NCI-H1105 (cell line): ENCODE results near the gene MAN2A2.

ENCODE experiments used
- DNase-seq: peaks from one replicate; lab custom pipeline; 2025; lab: John Stamatoyannopoulos, UW

Gene MAN2A2

GRCh38 chr15:90946941-90947576 lies 44.0 kb downstream of the MAN2A2 start:
- DNase-seq = no peak

DNA sequence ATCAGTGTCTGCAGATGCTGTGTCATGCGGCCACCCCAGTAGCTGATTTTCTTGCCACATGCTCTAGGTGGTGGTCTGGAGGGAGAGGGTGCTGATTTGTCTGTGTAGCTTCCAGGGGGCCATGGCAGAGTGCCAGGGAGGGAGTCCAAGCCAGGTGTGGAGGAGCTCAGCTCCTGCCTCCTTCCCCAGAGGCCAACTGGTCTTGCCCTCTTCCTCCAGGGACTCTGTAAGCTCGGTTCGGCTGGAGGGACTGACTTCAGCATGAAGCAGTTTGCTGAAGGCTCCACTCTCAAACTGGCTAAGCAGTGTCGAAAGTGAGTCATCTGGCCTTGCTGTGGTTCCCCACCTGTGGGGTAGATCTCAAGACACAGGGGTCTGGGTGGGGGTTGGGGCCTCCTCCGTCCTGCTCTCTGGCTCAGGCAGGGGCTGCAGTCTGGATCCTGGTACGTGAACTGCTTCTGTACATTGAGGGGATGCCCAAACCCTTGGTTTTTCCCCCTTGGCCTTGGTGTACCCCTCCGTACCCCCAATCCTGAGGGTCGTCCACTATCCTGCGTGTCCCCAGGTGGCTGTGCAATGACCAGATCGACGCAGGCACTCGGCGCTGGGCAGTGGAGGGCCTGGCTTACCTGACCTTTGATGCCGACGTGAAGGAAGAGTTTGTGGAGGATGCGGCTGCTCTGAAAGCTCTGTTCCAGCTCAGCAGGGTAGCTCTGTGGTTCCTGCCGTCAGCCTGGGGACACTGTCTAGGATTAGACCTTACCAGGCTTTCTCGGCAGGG lies 44.7 kb downstream of the MAN2A2 start:
- DNase-seq = no peak

- no peak for DNase-seq
Observed at GRCh38 chr15:90948506-90948905, 45.4 kb downstream of the MAN2A2 start.

- DNase-seq = no peak
Observed at GRCh38 chr15:90949979-90950675, 47.0 kb downstream of the MAN2A2 start.

DNA sequence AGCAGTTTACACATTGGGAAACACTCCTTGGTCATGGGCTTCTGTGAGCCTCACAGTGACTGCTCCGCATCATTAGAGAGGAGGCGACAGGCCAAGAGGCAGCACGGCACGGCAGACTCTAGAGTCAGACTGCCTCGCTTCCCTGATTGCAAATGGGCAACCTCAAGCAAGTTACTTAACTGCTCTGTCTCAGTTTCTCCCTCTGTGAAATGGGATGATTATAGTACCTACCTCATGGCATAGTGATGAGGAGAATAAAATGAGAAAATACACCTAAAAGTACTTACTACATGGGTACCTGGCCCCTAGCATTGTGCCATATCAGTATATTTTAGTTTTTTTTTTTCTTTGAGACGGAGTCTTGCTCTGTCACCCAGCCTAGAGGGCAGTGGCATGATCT lies 47.6 kb downstream of the MAN2A2 start:
- no peak for DNase-seq

GRCh38 chr15:90952901-90953677 lies 50.0 kb downstream of the MAN2A2 start:
- DNase-seq = no peak

GRCh38 chr15:90953947-90954711 lies 51.0 kb downstream of the MAN2A2 start:
- no peak for DNase-seq

GRCh38 chr15:90954712-90955623 lies 51.9 kb downstream of the MAN2A2 start, which contains the start of gene RCCD1:
RCCD1 (plus strand) TSS chr15:90954884; CDS start chr15:90956735, 1,851 bp downstream.
- DNase-seq = peak; percentile 86

DNA sequence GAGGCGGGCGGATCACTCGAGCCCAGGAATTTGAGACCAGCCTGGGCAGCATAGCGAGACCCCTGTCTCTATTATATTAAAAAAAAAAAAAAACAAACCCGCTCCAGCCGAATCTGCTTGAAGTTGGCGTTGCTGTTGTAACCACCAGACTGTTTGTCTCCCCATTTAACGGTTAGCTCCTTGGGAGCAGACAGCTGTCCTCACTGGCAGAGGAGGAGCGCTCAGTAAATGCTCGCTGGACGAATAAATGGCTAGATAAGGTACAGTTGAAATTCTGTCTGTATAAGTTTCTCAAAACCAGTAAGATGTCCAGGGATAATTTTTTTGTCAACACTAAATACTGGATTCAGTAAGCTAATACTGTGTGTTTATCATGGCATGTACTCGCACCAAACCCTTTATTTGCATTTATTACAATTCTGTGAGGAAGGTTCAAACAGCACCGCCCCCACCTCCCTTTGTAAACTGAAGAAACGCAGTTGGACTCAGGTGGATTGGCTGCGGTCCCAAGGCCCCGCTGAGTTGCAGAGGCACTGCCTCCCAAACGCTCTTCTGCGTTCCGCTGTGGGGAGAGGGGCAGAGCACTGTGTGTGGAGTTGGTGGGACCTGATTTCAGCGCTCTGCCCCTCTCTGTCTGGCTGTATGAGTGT lies 52.6 kb downstream of the MAN2A2 start:
- no peak for DNase-seq

GRCh38 chr15:90956274-90957030 lies 53.4 kb downstream of the MAN2A2 start:
- peak; percentile 43 for DNase-seq

- DNase-seq = no peak
Observed at GRCh38 chr15:90957031-90957790, 54.1 kb downstream of the MAN2A2 start.

- DNase-seq = no peak
Observed at GRCh38 chr15:90957791-90958190, 54.7 kb downstream of the MAN2A2 start.

DNA sequence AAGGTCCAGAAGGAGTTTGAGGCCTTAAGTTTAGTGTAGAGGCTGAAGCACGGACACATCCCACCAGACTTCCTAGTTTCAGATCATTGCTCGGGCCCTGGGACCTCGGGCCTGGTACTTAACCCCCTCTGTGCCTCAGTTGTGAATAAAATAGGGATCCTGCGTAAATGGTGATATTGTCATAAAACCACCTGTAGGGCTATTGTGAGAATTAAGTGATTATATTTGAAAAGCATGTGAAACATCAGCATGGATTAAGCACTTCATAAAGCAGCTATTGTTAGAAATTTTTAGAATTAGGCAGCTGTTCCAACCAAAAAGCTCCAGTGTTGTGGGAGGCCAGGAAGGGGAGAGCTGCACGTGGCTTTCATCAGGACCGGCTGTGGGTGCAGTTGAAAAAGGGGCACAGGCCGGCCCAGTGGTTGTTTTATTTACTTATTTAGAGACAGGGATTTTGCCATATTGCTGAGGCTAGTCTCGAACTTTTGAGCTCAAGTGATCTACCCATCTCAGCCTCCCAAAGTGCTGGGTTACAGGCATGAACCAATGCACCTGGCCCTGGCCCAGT lies 56.0 kb downstream of the MAN2A2 start:
- DNase-seq = no peak

DNA sequence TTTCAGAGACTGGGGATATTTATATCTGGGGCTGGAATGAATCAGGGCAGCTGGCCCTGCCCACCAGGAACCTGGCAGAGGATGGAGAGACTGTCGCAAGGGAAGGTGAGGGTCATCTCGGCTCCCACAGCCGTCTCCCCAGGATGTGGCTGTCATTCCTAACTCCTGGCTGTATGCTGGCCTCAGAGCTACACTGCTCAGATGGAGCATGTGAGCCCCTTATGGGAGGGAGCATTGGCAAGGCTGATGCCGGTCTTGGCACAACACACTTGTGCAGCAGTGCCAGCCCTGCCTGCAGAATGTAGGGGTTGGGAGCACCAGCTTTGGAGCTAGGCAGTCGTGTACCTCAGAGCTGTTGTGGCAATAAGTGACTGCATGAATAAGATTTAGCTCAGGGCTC lies 56.8 kb downstream of the MAN2A2 start:
- DNase-seq = no peak

DNA sequence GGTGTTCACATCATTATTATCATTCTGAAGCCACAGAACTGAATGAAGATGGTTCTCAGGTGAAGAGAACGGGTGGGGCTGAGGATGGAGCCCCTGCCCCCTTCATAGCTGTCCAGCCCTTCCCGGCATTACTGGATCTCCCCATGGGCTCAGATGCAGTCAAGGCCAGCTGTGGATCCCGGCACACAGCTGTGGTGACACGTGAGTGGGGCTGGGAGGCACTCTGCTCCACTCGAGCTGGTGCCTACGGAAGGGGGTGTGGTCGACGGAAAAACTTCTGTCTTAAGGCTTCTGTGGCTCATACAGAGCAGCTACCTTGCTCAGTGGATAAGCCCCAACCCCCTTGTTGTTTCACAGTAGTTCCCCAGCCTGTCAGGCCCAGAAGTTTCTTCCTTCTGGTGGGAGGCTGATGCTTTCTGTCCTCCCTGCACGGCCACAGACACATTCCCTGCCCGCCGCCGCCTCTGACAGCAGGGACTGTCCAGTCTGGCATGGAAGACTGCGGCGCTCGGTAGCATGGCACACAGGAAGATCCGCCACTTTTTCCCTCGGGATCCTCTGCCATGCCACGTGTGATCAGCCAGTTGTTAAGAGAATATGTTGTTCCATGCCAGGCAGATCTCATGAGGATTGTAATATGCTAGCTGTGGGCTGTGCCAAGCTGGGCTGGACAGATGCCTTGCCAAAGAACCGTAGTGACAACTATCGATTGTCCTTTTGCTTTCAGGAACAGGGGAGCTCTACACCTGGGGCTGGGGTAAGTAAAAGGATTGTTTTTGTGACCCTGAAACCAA lies 57.4 kb downstream of the MAN2A2 start:
- no peak for DNase-seq

DNA sequence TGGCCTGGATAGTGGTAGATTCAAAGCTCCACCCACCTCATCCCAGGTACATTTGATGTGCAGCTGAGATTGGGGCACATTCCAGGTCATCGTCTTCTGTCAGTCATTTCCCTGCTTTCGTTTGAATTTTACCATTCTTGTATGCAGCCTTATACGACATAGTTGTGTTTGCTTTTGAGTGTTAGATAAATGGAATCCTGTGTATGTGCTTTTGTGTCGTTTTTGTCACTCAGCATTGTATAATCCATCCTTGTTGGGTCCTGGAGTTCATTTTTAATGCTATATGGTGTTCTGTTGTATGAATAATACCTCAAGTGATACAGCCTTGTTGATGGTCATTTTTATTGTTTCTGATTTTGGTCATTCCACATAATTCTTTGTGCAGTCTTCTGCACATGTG lies 58.9 kb downstream of the MAN2A2 start:
- no peak for DNase-seq

GRCh38 chr15:90966262-90966661 lies 63.2 kb downstream of the MAN2A2 start:
- DNase-seq = no peak
